GM21528 (cell line): ENCODE results near the gene MPPED1.

Experiments
- ATAC-seq: cut with Tn5 transposase; IDR thresholded peaks from one replicate; pipeline ENCODE4 v1.9.1; 2021; ENCODE audit warnings: mild to moderate bottlenecking, moderate library complexity; ENCODE audit not compliant: unreplicated experiment, low FRiP score

Gene MPPED1

DNA sequence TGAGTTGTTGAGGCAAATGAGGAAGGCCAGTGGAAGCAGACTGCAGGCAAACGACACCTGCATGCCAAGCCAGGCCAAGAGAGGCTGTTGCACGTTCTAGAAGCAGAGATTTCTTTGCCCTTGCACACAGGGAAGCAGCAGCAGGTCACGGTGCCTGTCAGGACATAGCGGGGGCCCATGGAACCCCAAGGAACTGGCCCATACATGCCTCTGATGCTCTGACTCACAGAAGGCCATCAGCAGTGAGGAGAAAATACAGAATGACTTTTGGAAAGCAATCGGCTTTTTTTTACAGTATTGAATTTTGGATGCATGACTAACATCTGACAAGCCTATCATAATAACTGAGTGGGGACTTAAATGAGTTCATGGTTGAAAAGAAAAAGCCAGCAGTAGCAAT, 123.9 kb downstream of the MPPED1 start:
- no peak for ATAC-seq

DNA sequence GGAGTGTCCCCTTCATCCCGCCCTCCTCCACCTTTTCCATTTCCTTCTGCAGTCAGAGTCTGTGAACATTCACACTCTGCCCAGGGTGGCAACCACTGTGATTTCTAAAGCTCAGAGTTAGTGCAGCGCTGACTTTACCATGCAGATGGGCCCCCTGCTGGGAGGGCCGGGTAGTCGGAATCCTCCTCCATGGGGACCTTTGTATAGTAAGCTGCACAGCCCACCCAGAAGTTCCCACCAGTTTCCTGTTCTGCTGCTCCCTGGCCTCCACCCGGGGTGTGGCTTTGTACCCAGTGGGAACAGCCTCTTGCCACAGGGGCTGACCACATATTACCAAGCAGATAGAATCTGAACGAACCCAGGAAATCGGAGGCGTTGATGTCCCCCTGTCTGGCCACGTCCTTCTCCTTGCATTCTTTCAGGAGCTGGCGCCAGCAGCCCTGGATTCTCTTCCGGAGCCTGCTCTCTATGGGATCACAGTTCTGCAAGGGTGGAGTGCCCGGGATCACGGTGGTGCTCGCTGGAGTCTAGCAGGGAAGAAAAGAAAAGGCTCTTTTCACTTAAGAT, 125.3 kb downstream of the MPPED1 start:
- no peak for ATAC-seq

DNA sequence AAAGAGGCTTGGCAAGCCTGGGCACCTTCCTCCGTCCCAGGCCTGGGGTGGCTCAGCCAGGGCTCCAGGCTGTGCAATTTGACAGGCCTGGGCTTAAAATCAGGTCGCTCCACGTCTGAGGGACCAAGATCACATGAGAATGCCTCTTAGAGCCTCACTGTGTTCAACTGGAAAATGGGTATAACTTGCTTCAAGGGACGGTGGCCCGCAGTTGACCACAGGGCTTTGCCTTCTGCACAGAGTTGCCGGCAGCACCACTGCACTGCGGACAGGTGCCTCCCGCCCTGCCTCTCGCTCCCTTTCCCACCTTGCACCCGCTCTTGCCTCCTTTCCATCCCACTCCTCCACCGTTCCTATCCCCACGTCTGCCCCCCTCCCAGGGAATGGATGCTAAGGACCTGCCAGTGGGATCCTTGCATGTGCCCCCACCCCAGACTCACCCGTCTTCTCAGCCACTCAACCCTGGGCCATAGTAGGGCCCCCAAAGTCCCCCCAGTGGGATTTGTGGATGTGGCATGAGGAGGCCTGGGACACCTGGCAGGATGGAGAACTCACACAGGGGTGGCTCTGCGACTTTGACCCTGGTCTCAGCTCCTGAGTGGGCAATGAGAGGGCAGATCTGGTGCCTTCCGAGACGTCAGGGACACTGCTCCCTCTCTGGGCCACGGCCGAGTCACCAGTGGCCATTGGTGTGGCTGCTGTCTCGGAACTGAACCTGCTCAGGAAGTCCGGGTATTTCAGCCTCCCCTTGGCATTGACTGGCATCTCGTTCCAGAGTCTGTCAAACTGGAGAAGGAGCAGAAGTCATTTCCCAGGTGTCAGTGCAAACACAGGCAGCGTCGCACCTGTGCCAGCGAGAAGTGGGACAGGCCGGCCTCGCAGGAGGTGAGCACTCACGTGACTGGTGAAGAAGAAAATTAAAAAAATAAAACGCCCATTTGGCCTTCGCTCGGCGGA, 128.0 kb downstream of the MPPED1 start:
- no peak for ATAC-seq

DNA sequence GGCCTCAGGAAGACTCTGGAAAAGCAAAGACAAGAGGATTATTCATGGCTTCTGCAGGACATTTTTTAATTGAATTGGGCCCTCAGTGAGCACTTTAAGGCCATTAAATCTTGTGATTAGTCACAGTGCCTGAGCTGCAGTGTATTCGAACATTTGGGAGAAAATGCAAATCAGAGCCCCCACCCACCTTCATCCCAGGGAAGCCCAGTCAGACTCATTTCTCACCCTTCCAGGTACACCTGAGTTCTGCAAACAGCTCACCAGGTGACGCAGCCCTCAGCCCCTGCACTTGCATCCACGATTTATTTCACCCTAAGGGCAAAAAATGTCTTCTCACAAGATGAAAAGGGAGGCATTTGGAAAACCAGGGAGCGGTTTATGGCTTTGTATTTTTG, 128.7 kb downstream of the MPPED1 start:
- ATAC-seq: no peak

DNA sequence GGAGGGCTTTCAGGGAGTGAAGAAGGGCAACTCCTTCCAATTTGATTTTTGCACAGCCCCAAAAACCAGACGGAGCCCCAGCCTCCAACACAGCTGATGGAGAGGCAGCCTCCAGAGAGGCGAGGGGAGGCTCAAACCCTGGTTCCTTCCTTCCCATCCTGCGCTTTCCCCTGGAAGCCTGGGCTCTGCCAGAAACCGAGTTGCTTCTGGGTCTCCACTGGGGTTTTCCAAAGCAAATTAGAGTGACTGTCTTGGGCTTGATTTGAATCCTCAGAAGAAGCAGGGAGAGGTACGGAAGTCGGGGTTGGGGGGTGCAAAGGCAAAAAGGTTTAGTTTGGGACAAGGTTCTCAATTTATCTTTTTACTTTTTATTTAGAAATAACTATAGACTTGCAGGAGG, 129.2 kb downstream of the MPPED1 start:
- no peak for ATAC-seq

DNA sequence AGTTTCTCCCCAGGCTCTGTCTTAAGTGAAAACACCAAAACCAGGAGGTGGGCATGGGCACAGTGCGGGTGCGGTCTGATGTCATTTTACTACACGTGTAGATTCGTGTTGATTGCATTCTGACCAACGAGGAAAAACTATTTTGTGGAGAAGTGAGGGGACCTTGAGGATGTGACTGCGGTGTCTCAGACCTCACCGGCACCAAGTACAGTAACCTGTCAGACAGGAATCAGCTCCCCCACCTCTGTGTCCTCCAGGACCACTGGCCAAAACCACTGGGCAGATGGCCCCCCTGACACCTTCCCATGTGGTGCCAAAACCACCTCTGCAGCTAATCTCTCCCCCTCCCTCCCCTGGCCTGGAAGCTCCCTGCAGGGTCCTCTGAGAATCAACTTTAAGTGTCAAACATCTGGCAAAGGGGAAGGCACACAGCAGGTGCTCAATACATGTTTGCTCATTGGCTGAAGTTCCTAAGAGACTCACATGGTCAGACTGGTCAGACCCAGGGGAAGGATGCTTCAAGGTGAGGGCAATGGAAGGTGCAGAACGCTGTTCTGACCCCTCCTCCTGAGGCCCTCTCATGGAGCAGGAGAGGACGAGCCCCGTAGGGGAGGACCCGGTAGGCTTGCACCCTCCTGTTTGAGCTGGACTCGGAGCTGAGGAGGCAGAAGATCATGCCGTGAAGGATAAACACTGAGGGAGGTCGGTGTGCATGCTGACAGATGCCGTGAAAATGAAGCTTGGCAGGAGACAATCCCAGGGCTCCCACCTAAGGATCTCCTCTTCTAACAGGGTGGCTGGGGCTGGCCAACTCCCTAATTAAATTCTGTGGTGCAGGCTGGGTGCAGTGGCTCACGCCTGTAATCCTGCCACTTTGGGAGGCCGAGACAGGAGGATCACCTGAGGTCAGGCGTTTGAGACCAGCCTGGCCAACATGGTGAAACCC, 129.9 kb downstream of the MPPED1 start:
- ATAC-seq: no peak

DNA sequence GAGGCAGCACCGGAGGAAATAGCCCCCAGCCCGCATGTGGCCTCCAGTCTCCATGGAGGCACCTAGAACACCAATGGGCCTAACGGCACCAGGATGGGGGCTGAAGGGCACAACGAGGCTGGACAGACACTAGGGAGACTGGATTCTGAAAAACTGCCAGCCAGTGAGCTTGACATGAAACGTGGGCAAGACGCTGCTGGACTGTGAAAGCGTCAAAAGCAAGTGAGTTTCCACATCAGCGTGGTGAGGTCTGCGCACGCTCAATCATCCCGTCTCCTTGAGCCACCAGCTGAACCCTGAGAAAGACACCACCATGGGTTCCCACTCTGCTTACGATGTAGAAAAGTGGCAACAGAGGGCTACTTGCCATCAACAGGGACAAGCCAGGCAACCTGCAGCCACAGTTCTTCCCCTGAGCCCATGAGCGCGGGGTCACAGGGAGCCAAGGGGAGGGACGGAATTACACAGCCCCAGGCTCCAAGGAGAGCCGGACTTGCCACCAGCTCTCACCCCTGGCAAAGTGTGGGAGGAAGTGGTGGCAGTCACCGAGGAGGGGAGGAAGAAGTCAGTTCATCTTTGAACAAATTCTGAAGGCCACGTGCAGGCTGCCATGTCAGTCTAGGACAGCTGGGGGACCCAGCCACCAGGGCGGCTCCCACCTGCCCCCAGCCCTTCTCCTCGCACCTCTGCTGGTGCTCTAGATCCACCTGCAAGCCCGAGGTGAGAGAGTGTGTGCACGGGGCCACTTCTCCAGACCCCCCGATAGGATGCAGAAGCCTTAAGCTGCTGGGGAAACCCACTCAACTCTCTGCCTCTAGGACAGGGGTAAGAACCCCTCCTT, 131.1 kb downstream of the MPPED1 start:
- no peak for ATAC-seq

DNA sequence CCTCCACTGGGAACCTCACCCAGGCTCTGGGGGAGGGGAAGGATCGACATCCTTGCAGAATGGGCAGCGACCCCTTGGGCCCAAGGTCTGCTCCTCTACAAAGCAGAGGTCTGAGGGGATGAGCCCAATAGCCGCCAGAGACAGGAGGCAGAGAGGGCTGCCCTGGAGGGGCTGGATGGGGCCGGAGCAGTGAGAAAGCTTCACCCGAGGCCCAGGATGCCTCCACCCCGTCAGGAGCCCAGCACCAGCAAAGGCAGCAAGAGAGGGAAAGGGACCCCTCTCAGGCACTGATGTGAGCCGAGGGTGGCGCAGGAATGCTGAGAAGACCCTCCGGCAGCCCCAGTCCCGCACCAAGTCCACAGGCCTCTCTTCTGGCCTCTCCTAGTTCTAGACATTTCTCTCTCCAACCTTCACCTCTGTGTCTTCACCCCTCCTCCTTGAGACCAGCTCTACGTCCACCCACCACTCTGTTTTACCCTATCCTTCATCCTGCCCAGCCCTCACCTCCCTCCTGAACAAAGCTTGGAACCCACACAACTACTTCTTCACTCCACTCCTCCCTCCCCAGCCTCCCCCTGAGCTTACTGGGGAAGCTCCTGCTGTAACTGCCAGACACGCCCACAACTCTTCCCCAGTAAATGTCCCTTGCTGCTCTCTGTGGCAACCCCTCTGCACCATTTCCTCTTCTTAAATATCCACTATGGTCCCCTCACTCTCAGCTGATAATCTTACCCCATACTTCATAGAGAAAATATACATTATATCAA, 131.9 kb downstream of the MPPED1 start:
- no peak for ATAC-seq

DNA sequence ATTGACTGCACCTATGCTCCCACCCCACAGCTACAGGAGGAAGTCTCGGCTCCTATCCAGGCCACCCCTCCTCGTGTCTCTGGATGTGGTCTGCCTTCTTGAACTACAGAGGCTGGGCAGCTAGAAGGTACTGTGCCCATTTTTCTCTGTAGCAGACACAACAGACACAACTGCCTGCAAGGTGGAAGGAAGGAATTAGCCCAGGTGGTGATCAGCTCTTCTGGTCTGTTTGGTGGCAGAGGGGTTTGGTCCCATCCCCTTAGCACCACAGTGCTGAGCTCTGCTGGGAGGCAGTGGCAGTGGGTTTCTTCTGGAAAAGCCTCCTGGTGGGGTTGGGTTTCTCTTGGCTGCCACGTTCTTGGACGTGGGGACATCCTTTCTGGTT, 132.5 kb downstream of the MPPED1 start:
- ATAC-seq: no peak

DNA sequence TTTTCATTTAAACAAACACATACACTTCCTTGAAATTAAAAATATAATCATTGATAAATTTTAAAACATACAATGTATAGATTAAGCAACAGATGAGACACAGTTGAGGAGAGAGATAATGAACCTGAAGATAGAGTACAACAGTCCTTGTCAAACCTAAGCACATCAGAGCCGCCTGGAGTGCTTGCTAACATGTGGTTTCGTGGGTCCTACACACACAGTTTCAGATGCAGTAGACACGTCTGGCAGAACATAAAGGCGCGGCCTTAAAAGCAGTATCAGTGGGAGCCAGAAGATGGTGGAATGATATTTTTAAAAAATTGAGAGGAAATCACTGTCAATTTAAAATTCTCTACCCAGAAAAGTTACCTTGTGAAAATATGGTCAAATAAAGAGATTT, 134.4 kb downstream of the MPPED1 start:
- ATAC-seq: no peak

DNA sequence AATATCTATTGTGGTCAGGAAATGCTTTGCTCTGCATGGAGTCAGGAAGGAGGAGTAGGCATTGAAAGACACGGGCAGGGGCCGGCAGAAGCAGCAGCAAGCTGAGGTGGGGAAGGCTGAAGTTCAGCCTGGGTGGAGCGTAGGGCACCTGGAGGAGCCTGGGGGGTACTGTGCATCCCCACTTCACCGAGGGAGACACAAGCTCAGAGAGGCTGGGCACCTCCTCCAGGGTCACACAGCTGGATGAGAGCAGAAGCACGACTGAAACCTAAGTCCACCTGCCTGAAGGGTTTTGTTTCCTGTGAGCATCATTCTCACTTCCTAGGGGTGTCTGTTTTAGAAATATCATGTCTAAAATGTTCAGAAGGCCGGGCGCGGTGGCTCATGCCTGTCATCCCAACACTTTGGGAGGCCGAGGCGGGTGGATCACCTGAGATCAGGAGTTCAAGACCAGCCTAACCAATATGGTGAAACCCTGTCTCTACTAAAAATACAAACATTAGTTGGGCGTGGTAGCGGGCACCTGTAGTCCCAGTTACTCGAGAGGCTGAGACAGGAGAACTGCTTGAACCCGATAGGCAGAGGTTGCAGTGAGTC, 138.3 kb downstream of the MPPED1 start:
- ATAC-seq: no peak

DNA sequence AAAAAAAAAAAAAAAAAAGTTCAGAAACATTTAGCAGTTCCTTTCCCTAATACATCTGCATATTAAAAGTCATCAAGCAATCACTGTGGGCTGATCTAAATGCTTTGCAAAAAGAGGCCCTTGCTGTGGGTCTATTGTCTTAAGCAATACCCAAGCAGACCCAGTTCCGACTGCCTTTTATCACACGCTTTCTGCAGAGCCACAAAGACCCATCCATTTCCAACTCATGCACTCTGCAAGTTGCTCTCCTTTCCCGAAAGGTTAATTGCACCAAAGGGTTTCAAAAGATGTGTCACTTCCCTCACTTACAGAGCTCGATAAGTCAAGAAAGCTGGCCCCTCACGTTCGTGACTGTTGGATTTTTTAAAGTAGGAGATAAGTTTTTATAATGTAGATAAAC, 138.9 kb downstream of the MPPED1 start:
- no peak for ATAC-seq

DNA sequence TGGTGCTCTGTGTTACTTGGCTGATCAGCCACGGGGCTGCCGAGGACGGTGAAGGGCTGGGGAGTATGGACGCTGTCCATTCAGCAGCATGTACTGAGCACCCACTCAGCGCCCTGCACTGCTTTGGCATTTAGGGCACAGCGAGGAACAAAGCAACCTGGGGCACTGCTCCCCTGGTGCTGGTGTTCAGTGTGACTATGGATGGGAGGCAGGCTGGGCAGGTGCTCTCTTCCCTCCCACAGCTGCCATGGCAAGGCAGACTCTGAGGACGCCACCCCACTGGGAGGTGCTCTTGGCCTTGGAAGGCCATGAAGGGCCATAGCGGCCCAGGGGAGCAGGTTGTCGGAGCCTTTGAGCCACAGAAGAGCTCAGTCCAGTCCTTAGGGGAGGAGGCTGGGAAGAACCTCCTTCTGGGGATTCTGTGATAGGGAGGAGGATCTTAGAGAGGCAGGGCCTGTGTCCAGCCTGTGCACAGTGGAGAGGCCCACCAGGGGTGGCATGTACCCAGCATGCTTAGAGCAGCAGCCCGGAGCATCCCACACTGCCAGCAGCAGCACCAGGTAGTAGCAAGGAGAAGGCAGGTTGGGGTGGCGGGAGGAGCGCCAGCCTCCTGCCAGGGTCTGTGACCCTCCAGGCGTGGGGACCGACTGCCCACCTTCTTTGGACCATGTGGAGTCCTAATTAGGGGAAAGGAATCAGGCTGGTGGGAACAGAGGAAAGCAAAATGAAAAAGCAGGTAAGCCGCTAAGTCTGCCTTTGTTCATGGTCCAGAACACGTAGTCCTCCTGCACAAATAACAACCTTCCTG, 141.8 kb downstream of the MPPED1 start:
- ATAC-seq: no peak

DNA sequence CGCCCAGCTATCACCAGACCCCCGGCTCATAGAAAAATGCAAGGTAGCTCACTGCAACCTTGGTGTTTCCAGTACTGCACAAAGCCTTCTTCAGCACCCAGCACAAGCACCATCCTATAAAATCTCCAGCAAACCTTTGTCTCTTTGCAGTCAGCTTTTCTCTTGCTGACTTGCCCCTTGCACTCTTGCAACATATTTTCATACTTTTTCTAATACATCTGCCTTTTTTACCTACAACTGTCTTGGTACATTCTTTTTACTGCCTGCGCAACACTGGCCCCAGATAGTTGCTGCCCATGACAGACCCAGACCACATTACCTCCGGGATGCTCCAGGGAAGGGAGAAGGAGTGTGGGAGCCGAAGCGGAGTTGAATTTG, 142.4 kb downstream of the MPPED1 start:
- no peak for ATAC-seq

DNA sequence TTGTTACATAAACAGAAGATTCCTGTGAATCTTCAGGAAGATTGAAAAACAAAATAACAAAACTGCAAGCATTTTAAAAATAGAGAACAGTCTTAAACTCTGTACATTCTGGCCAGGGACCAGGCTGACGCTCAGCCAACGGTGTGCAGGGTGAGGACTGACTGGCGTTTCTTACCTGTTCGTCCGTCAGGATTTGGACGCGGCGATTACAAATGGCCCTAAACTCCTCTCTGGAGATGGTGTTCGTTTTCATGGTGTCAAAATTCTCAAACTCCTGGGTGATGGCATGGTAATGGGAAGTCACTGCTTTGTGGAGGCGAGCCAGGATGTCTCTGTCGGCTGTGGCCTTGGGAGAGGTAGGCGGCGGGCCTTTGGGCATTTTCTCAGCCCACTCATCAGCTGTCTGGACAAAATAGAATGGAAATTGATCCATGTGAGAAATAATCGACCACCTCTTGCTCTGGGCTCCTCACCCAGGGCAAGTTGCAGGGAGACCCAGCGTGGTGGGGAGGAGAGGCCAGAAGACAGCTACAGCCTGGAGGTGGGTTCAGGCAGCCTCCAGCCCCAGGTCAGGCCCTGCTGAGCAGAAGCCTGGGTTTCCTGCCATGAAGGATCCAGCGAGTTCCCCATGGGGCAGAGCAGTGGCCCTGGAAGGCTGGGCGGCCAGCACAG, 143.0 kb downstream of the MPPED1 start:
- ATAC-seq: no peak

DNA sequence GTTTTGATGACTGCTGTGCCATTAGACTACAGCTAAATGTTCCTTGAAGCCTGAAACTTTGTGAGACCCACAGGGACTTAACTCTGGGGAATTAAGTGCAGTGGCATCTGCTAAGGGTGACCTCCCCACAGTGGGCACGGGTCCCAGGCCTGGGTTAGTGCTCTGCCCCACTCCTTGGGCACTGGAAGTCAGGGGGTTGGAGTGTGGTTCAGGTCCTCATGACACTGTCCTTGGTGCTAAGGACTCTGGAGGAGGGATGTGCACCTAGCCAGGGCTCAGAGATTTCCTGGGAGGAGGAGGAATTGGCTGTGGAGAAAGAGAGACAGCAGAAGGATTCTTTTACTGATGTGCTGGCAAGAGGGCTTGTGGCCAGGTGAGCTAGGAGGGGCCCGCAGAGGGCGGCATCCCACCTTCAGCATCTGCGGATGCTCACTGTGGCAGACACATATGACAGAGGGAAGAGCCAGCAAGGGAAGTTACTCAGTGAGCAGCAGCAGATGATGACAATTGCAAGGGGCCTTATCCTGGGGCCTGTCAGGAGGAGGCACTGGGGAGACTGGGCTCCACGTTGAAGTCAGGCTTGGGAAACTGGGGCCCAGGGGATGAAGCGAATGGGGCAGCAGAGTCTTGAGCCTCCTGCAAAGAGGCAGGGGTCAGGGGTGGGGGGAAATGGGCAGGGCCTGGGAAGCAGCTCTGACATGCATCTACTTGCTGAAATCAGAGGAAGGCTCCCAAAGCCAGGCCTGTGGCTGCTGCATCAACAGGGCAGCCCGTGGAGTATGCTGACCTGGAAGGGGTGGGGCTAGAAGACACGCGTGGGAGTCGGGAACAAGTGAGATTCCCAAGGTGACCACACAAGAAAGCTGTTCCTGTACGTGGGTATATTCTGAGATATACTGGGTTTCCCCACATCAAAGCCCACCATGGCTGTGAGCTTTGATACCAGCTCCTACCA, 144.0 kb downstream of the MPPED1 start:
- ATAC-seq: no peak
